CD8-positive, alpha-beta memory T cell (primary cell): ENCODE results near the gene SRP68. TPM values are rescaled to one million over a fixed set of nuclear protein-coding genes. Genes with fewer than 3 reads are reported as not detected.

ENCODE experiments used
- CTCF ChIA-PET: fragments of 350-600 bp; sonication (Branson Sonifier 250); formaldehyde crosslinking; loops from one replicate; lab custom pipeline; 2021; ENCODE audit warnings: antibody characterized with exemption; lab: Charles Lee
- POLR2A ChIA-PET: fragments of 350-600 bp; sonication (Branson Sonifier 250); formaldehyde crosslinking; loops from one replicate; lab custom pipeline; 2021; ENCODE audit warnings: antibody characterized with exemption; lab: Charles Lee
- DNase-seq, 5 donors: peaks; one replicate each; pipeline versions ENCODE4 v3.0.0 to v3.0.0-alpha.2; 2020 to 2022; ENCODE audit warnings: mixed read lengths in 1 of 5
- H3K27ac ChIP-seq: one replicate; pipeline ENCODE4 v1.7.0; 2013; ENCODE audit warnings: low read depth, mild to moderate bottlenecking, low read length, moderate library complexity
- H3K27me3 ChIP-seq: 2 replicates; pipeline ENCODE4 v1.7.0; 2013; ENCODE audit warnings: low read length, mild to moderate bottlenecking; ENCODE audit not compliant: insufficient read depth, poor library complexity, severe bottlenecking
- H3K36me3 ChIP-seq: 2 replicates; pipeline ENCODE4 v1.7.0; 2013; ENCODE audit warnings: mild to moderate bottlenecking, low read length, moderate library complexity; ENCODE audit not compliant: insufficient read depth
- H3K4me1 ChIP-seq: 2 replicates; pipeline ENCODE4 v1.7.0; 2013; ENCODE audit warnings: mild to moderate bottlenecking, low read length, moderate library complexity; ENCODE audit not compliant: insufficient read depth
- H3K4me3 ChIP-seq: 2 replicates; pipeline ENCODE4 v1.7.0; 2013; ENCODE audit warnings: mild to moderate bottlenecking, low read length
- H3K9me3 ChIP-seq: 2 replicates; pipeline ENCODE4 v1.7.0; 2013; ENCODE audit warnings: mild to moderate bottlenecking, low read length
- H3K27ac Mint-ChIP-seq, 8 donors: one replicate each; pipeline ENCODE4 v1.8.0; 2020 to 2021; ENCODE audit warnings: mixed read lengths in 8 of 8, mild to moderate bottlenecking in 6 of 8, inconsistent platforms in 3 of 8, moderate library complexity in 3 of 8
- H3K27me3 Mint-ChIP-seq, 2 donors: one replicate each; pipeline ENCODE4 v1.8.0; 2020 to 2021; ENCODE audit warnings: mixed read lengths in 2 of 2, mild to moderate bottlenecking in 1 of 2, moderate library complexity in 1 of 2
- H3K36me3 Mint-ChIP-seq, 3 donors: one replicate each; pipeline ENCODE4 v1.8.0; 2020 to 2021; ENCODE audit warnings: mixed read lengths in 3 of 3, inconsistent platforms in 1 of 3, mild to moderate bottlenecking in 1 of 3
- H3K4me1 Mint-ChIP-seq, 3 donors: one replicate each; pipeline ENCODE4 v1.8.0; 2020 to 2021; ENCODE audit warnings: mixed read lengths in 3 of 3, inconsistent platforms in 1 of 3, mild to moderate bottlenecking in 1 of 3
- H3K4me3 Mint-ChIP-seq, 7 donors: one replicate each; pipeline ENCODE4 v1.8.0; 2020 to 2021; ENCODE audit warnings: mixed read lengths in 7 of 7, mild to moderate bottlenecking in 6 of 7, moderate library complexity in 4 of 7, inconsistent platforms in 2 of 7
- H3K9me3 Mint-ChIP-seq, 5 donors: one replicate each; pipeline ENCODE4 v1.8.0; 2020 to 2022; ENCODE audit warnings: mixed read lengths in 5 of 5, mild to moderate bottlenecking in 3 of 5, moderate library complexity in 2 of 5, inconsistent platforms in 1 of 5
- polyA plus RNA-seq: library from polyadenylated mRNA; unstranded; fragments of 300-500 nt; fragmentation: Illumina TruSeq; gene quantifications from one replicate; pipeline ENCODE4 v1.2.3, GENCODE V29; 2021
- total RNA-seq, 2 experiments: library from RNA; stranded (reverse); gene quantifications; one replicate each; pipeline ENCODE4 v1.2.3, GENCODE V29; 2021

The SRP68 gene
- total and polyA plus RNA-seq, 3 experiments from 2014 or later = 80.4 to 123 (median 120) TPM

- H3K9me3 Mint-ChIP-seq = no peaks in the 10 kb centered on the region
- H3K9me3 ChIP-seq = no peaks in the 10 kb centered on the region
- peaks cover 0 to 7% (median 0%) of the 10 kb centered on the region in 3 donors for H3K36me3 Mint-ChIP-seq
- peaks cover 12% of the 10 kb centered on the region for H3K4me1 ChIP-seq
- peaks cover 12 to 19% (median 14%) of the 10 kb centered on the region in 3 donors for H3K4me1 Mint-ChIP-seq
- no peak for DNase-seq
- no peak within 1 kb of the TSS for H3K4me3 Mint-ChIP-seq
- H3K36me3 ChIP-seq = no peaks in the 10 kb centered on the region
- no peaks in the 10 kb centered on the region for H3K27me3 Mint-ChIP-seq
- H3K27ac ChIP-seq = no peak within 1 kb of the TSS
- no peak within 1 kb of the TSS for H3K4me3 ChIP-seq
- H3K27me3 ChIP-seq = no peaks in the 10 kb centered on the region
- POLR2A ChIA-PET = no interaction called here
- CTCF ChIA-PET = interaction anchor here (0.8 to 3.3 kb wide), 9 partner anchors 8 to 279 kb away, joined by 3 to 20 read pairs (median 5); partner anchors contain the start of gene MRPL38
- peak within 1 kb of the TSS in 1 of 8 donors; percentile 86 for H3K27ac Mint-ChIP-seq
Measured at GRCh38 chr17:76000755-76001521, 71.4 kb downstream of the SRP68 start, which contains the start of gene CDK3. CDK3 (plus strand) TSS chr17:76000855; CDS start chr17:76001426, 571 bp downstream.

GRCh38 chr17:76000016-76000754 is 72.1 kb downstream of the SRP68 start:
- H3K27ac ChIP-seq = no peak overlapping the region
- peaks cover 12% of the 10 kb centered on the region for H3K4me1 ChIP-seq
- no peaks in the 10 kb centered on the region for H3K9me3 Mint-ChIP-seq
- CTCF ChIA-PET = interaction anchor here (0.7 to 2.7 kb wide), 8 partner anchors 9 to 96 kb away, joined by 3 to 11 read pairs (median 5); partner anchors contain the start of gene MRPL38
- no peak overlapping the region for H3K27ac Mint-ChIP-seq
- H3K36me3 Mint-ChIP-seq = peaks cover 0 to 9% (median 0%) of the 10 kb centered on the region in 3 donors
- H3K27me3 ChIP-seq = no peaks in the 10 kb centered on the region
- H3K27me3 Mint-ChIP-seq = no peaks in the 10 kb centered on the region
- H3K4me3 Mint-ChIP-seq = no peak overlapping the region
- H3K9me3 ChIP-seq = no peaks in the 10 kb centered on the region
- H3K4me1 Mint-ChIP-seq = peaks cover 11 to 14% (median 12%) of the 10 kb centered on the region in 3 donors
- no peaks in the 10 kb centered on the region for H3K36me3 ChIP-seq
- H3K4me3 ChIP-seq = no peak overlapping the region
- POLR2A ChIA-PET = interaction anchor here (0.6 kb wide), 1 partner anchor 355 kb away, joined by 3 read pairs; no protein-coding TSS in a partner anchor
- DNase-seq = peak; percentile 36 to 67 (median 51)

GRCh38 chr17:75998327-75998795 is 74.0 kb downstream of the SRP68 start:
- Mint-ChIP-seq H3K4me1 (peaks cover 11 to 14% (median 12%) of the 10 kb centered on the region in 3 donors), H3K27ac (peak overlapping the region in 2 of 8 donors; percentile 45 to 65), H3K36me3 (peaks cover 0 to 19% (median 0%) of the 10 kb centered on the region in 3 donors), H3K27me3 (no peaks in the 10 kb centered on the region), H3K4me3 (no peak overlapping the region), H3K9me3 (no peaks in the 10 kb centered on the region)
- DNase-seq = no peak
- Histone ChIP-seq H3K4me3 (no peak overlapping the region), H3K4me1 (peaks cover 12% of the 10 kb centered on the region), H3K9me3 (no peaks in the 10 kb centered on the region), H3K27ac (no peak overlapping the region), H3K36me3 (no peaks in the 10 kb centered on the region), H3K27me3 (no peaks in the 10 kb centered on the region)
- ChIA-PET CTCF (interaction anchor here (2.1 kb wide), 1 partner anchor 17 kb away, joined by 6 read pairs; no protein-coding TSS in a partner anchor), POLR2A (no interaction called here)

GRCh38 chr17:75996665-75997590 is 75.4 kb downstream of the SRP68 start:
- Mint-ChIP-seq H3K4me3 (peak overlapping the region in 4 of 7 donors; percentile 7 to 68 (median 44)), H3K27ac (peak overlapping the region; percentile 36 to 93 (median 80)), H3K36me3 (peaks cover 0 to 21% (median 0%) of the 10 kb centered on the region in 3 donors), H3K9me3 (no peaks in the 10 kb centered on the region), H3K4me1 (peaks cover 11 to 14% (median 12%) of the 10 kb centered on the region in 3 donors), H3K27me3 (no peaks in the 10 kb centered on the region)
- POLR2A ChIA-PET = no interaction called here
- Histone ChIP-seq H3K27ac (no peak overlapping the region), H3K36me3 (no peaks in the 10 kb centered on the region), H3K27me3 (no peaks in the 10 kb centered on the region), H3K4me3 (no peak overlapping the region), H3K4me1 (peaks cover 12% of the 10 kb centered on the region), H3K9me3 (no peaks in the 10 kb centered on the region)
- CTCF ChIA-PET = interaction anchor here (1.2 to 2.1 kb wide), 7 partner anchors 9 to 243 kb away, joined by 3 to 6 read pairs (median 4); partner anchors contain the start of gene MRPL38
- DNase-seq = peak in 2 of 5 donors; percentile 19 to 40

GRCh38 chr17:75995385-75995925 is 76.9 kb downstream of the SRP68 start:
- DNase-seq = peak in 1 of 5 donors; percentile 18
- no peak overlapping the region for H3K27ac Mint-ChIP-seq
- peaks cover 11 to 14% (median 12%) of the 10 kb centered on the region in 3 donors for H3K4me1 Mint-ChIP-seq
- no peaks in the 10 kb centered on the region for H3K9me3 ChIP-seq
- no peak overlapping the region for H3K4me3 Mint-ChIP-seq
- no peaks in the 10 kb centered on the region for H3K36me3 ChIP-seq
- H3K27me3 Mint-ChIP-seq = no peaks in the 10 kb centered on the region
- H3K9me3 Mint-ChIP-seq = no peaks in the 10 kb centered on the region
- H3K36me3 Mint-ChIP-seq = peaks cover 0 to 26% (median 3%) of the 10 kb centered on the region in 3 donors
- H3K27ac ChIP-seq = no peak overlapping the region
- no peak overlapping the region for H3K4me3 ChIP-seq
- POLR2A ChIA-PET = no interaction called here
- CTCF ChIA-PET = interaction anchor here (1.6 to 1.9 kb wide), 2 partner anchors 10 to 15 kb away, joined by 4 to 7 read pairs; no protein-coding TSS in a partner anchor
- H3K4me1 ChIP-seq = peaks cover 12% of the 10 kb centered on the region
- H3K27me3 ChIP-seq = no peaks in the 10 kb centered on the region

- H3K4me3 ChIP-seq = no peak overlapping the region
- peaks cover 11 to 14% (median 12%) of the 10 kb centered on the region in 3 donors for H3K4me1 Mint-ChIP-seq
- H3K4me1 ChIP-seq = peaks cover 12% of the 10 kb centered on the region
- CTCF ChIA-PET = interaction anchor here (1.6 kb wide), 1 partner anchor 11 kb away, joined by 7 read pairs; no protein-coding TSS in a partner anchor
- H3K9me3 ChIP-seq = no peaks in the 10 kb centered on the region
- peaks cover 0 to 29% (median 3%) of the 10 kb centered on the region in 3 donors for H3K36me3 Mint-ChIP-seq
- H3K36me3 ChIP-seq = no peaks in the 10 kb centered on the region
- no peaks in the 10 kb centered on the region for H3K27me3 Mint-ChIP-seq
- H3K27me3 ChIP-seq = no peaks in the 10 kb centered on the region
- peak overlapping the region in 1 of 8 donors; percentile 87 for H3K27ac Mint-ChIP-seq
- no peaks in the 10 kb centered on the region for H3K9me3 Mint-ChIP-seq
- peak in 1 of 5 donors; percentile 25 for DNase-seq
- H3K4me3 Mint-ChIP-seq = no peak overlapping the region
- POLR2A ChIA-PET = no interaction called here
- H3K27ac ChIP-seq = no peak overlapping the region
Measured at GRCh38 chr17:75994802-75995370, 77.4 kb downstream of the SRP68 start.
